Stimulated activated CD4-positive, alpha-beta T cell treated with anti-CD3 and anti-CD28 coated beads, Interleukin-4, amount 100 ng/mL, for 4 hours (primary cell): ENCODE data around the gene NAGK.
A peak's percentile ranks its signal among the peaks of the same experiment; 100 is the strongest.
"Not testable (repeated sequence)": the region's sequence is repeated elsewhere in the genome, so short reads cannot be mapped to it uniquely, and the experiment has no call there.

Experiments used
- DNase-seq, 2 experiments: peaks; one replicate each; pipeline ENCODE4 v3.0.0-alpha.2; 2020

The NAGK gene

DNA sequence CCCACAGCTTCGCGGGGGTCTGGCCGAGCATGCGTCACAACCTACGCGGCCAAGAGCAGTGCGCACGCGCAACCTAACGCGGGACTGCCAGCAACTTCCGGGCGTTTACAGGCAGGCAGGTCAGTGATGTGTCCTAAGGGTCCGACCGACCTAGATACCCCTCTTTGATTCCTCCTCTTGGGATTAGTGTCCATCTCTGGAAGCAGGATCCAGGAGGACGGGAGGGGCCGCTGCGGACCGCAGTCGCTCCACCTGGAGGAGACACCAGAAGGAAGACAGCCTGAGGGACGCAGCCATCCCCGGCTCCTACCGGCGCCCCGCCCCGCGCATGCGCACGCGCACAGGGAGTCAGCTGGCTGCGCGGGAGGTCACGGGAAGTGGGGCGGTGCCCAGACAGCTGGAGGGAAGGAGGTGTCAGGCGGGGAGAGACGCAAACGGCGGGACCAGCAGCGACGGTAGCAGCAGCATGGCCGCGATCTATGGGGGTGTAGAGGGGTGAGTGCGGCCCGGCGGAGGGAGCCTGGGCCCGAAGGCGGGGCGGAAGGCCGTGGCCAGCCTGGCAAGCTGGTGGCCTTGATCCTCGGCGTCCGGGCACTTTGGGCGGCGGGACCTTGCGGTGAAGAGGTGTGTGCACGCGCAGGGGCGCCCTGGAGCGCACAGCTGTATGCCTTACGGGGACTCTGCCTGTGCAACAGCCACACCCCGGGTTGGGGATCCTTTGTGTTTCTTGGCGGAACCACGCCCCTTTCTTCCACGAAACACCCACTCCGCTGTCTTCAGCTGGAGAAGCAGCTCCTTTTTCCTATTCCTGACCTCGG is at the start of gene NAGK:
Gene NAGK (plus strand): TSS at position 431 of the 818 bp plus-strand sequence. CDS start 36 bp downstream, at position 467.
- DNase-seq: peak; percentile 95 to 97

DNA sequence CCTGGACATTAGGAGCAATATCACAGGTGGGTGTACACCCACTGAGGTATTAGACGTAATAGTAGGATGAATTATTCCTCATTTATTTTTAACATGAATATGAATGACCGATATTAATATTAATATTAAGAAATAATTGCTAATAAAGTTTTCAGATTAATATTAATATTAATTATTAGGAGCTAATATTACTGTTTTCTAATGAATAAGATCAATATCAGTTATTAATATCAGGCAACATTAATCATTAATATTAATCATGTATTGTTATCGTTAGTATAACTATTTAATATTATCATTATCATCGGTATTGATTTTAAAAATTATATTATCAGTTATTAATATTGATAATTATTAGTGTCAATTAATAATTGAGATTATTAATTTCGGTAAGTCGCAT is 48.5 kb upstream of the NAGK start:
- DNase-seq: not testable (repeated sequence)

DNA sequence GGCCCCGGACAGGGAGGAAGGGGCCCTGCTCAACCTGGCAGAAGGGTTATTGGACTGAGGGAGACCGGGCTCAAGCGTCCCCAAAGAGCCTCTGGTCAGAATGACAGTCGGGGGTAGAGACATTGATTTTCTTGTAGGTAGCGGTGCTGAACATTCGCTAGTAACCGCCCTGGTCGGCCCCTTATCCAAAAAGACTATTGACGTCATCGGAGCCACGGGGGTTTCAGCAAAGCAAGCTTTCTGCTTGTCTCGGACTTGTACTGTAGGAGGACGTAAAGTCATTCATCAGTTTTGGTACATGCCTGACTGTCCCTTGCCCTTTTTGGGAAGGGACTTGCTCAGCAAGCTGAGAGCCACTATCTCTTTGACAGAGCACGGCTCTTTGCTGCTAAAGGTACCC is 47.1 kb upstream of the NAGK start:
- DNase-seq: not testable (repeated sequence)

DNA sequence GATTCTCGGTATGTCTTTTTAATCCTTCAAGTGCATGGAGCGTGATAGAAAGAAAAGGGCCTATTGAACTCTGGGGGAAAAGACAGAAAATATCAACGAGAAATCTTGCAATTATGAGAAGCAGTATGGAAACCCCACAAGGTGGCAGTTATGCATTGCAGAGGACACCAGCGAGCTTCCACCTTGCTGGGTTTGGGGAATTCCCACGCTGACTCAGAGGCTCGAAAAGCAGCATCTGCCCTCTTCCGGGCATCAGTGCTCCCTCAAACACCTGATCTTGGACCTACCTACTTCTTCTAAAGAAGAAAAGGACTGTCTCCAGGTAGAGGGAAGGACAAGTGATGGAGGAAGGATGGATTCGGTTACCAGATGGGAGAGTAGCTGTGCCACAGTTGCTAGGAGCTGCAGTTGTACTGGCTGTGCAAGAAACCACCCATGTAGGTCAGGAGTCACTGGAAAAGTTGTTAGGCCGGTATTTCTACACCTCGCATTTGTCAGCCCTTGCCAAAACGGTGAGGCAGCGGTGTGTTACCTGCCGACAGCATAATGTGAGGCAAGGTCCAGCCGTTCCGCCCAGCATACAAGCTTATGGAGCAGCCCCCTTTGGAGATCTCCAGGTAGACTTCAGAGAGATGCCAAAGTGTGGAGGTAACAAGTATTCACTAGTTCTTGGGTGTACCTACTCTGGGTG is 44.8 kb upstream of the NAGK start:
- DNase-seq: peak; percentile 62 to 84

- DNase-seq: not testable (repeated sequence)
Observed at GRCh38 chr2:71036296-71036695, 32.2 kb upstream of the NAGK start.

DNA sequence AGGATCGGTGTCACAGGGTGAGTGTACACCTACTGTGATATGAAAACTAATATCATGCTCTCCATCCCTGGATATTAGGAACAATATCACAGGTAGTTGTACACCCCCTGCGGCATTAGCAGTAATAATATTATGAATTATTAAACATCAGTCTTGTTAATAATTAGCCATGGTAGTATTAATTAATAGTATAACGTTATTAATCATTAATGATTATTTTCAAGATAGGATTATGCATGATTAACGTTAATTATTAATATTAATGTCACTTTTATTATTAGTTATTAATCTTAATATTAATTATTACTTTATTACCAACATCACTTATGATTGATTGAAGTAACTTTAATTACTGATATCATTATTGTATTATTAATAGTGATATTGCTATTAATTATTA is 26.2 kb upstream of the NAGK start:
- no peak for DNase-seq

- no peak for DNase-seq
Observed at GRCh38 chr2:71043531-71044407, 24.7 kb upstream of the NAGK start.

DNA sequence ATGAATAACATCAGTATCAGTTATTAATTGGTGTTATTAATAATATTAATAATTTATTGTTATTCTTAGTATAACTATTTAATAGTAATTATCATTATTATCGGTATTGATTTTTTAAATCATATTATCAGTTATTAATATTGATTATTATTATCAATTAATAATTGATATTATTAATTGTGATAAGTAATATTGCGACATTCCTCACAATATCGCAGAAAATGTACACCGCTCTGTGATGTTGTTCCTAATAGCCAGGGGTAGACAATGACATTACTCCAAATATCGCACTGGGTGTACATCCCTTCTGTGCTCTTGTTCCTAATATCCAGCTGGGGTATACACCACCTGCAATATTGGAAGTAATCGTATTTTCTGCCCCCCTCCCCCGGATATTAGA is 23.3 kb upstream of the NAGK start:
- no peak for DNase-seq

DNA sequence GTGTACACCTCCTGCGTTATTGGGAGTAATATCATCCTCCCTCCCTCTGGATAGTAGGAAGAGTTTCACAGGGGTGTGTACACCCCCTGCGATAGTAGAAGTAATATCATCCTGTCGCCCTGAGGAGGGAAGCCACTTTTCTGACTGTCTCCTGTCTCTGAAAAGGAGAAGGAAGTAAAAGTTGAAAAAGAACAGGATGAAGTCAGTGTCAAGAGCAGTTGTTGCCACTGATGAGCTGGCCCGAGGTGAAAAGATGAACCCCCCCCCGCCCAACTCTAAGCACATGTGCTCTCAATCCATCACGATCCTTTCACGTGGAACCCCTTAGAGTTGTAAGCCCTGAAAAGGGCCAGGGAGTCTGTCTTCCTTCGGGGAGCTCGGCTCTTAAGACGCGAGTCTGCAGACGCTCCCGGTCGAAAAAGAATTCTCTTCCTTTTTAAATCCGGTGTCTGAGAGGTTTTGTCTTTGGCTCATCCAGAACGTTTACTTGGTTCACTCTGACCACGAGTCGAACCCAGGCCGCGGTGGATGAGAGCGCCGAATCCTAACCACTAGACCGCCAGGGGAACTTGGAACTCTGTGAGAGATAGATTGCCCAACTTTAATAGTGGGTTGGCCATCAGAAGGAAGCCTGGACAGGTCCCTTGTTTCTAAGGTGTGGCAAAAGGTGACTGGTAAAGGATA is 22.4 kb upstream of the NAGK start:
- DNase-seq: no peak

GRCh38 chr2:71048096-71048495 is 20.4 kb upstream of the NAGK start:
- DNase-seq: no peak

GRCh38 chr2:71049704-71050360 is 18.6 kb upstream of the NAGK start:
- DNase-seq: peak; percentile 57 to 77

DNA sequence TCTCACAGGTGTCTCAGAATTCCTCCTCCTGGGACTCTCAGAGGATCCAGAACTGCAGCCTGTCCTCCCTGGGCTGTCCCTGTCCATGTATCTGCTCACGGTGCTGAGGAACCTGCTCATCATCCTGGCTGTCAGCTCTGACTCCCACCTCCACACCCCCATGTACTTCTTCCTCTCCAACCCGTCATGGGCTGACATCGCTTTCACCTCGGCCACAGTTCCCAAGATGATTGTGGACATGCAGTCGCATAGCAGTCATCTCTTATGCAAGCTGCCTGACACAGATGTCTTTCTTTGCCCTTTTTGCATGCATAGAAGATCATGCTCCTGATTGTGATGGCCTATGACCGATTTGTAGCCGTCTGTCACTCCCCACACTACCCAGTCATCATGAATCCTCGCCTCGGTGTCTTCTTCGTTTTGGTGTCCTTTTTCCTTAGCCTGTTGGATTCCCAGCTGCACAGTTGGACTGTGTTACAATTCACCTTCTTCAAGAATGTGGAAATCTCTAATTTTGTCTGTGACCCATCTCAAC is 13.2 kb upstream of the NAGK start:
- not testable (repeated sequence) for DNase-seq

DNA sequence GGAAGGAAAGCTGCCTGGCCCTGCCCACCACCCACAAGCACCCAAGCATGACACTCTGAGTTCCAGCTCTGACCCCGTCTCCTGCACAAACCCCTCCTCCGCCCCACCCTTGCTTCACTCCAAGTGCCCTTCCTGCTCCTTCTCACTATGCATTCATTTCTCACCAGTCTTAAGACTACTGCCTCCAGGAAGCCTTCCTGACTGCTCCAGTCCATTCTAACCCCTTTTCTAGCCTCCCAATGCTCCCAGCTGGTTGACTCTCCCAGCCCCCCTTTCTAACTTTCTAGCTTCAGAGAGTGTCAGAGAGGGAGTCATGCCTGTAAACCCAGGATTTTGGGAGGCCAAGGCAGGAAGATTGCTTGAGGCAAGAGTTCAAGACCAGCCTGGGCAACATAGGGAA is 8.2 kb upstream of the NAGK start:
- no peak for DNase-seq

GRCh38 chr2:71060871-71061270 is 7.6 kb upstream of the NAGK start:
- no peak for DNase-seq

- no peak for DNase-seq
Observed at GRCh38 chr2:71063216-71063615, 5.2 kb upstream of the NAGK start.

GRCh38 chr2:71064110-71064611 is 4.3 kb upstream of the NAGK start:
- no peak for DNase-seq

- DNase-seq: no peak
Observed at GRCh38 chr2:71064754-71065621, 3.5 kb upstream of the NAGK start.

GRCh38 chr2:71066856-71067255 is 1.6 kb upstream of the NAGK start:
- DNase-seq: no peak

DNA sequence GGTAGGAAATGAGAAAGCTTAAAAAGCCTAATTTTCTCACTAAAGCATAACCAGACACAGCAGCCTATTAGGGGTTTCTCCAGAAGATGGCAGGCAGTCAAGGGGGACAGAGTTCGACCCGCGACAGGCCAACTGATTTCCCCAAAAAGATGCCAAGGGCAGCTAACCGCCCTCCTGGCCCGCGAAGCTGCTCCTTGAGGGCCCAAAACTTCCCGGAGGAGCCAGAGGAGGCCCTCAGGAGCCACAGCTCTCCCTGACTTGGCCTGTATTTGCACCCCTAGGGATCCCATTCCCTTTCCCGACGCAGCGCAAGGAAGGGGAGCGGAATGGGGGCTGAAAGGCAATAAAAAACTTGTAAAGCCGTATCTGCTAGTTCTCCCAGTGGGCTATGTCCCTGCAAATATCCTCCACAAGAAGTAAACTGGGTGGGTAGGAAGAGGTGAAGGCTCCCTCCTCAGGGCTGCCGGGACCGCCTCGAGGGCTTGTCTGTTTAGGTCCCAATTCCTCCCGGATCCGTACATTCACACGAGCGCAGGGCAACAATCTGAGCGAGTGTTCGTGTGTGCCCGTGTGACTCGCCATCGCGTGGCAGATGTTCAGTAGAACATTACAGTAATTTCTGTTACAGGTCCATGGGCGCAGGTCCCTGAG is 756 bp upstream of the NAGK start:
- no peak for DNase-seq

DNA sequence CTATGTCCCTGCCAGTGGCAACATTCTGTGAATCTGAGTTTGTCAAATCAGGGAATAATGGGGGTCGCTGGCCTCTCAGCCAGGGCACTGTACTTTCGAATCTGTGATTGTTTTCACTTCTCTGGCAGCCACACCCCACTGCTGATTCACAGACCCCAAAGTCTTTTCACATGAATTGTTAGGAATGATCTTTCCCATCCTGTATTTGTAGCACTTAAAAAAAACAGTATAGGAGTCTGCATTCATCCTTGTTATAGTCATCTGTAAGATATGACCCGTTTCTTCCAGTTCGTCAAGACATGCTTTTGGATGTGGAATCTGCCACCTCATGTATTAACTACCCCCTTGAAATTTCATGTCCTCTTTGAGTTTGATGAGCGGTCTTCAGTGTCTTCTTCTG is 928 bp downstream of the NAGK start:
- DNase-seq: no peak
